NB4 (cell line): ENCODE results near the gene ASCL2.

ENCODE experiments used
- TF ChIP-seq, protein P1 (sequence below): IDR thresholded peaks from 2 replicates; pipeline ENCODE4 v1.6.1; 2011; ENCODE audit warnings: low read depth, low read length
- TF ChIP-seq, protein P2 (sequence below): IDR thresholded peaks from one replicate; pipeline ENCODE4 v1.5.1; 2012; ENCODE audit warnings: low read depth, low read length

DNA sequence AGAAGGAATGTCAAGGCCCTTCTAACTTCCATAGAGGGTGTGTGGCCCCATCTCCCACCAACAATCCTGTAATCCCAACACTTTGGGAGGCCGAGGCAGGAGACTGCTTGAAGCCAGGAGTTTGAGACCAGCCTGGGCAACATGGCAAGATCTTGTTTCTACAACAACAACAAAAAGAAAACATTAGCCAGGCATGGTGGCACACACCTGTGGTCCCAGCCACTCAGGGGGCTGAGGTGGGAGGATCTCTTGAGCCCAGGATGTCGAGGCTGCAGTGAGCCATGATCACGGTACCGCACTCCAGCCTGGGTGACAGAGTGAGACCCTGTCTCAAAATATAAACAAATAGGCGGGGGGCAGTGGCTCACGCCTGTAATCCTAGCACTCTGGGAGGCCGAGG is 48.3 kb upstream of the ASCL2 start:
- TF ChIP-seq, protein P1, sequence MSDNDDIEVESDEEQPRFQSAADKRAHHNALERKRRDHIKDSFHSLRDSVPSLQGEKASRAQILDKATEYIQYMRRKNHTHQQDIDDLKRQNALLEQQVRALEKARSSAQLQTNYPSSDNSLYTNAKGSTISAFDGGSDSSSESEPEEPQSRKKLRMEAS, result no peak
- TF ChIP-seq, protein P2, sequence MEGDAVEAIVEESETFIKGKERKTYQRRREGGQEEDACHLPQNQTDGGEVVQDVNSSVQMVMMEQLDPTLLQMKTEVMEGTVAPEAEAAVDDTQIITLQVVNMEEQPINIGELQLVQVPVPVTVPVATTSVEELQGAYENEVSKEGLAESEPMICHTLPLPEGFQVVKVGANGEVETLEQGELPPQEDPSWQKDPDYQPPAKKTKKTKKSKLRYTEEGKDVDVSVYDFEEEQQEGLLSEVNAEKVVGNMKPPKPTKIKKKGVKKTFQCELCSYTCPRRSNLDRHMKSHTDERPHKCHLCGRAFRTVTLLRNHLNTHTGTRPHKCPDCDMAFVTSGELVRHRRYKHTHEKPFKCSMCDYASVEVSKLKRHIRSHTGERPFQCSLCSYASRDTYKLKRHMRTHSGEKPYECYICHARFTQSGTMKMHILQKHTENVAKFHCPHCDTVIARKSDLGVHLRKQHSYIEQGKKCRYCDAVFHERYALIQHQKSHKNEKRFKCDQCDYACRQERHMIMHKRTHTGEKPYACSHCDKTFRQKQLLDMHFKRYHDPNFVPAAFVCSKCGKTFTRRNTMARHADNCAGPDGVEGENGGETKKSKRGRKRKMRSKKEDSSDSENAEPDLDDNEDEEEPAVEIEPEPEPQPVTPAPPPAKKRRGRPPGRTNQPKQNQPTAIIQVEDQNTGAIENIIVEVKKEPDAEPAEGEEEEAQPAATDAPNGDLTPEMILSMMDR, result no peak
